Smooth muscle cell (in vitro differentiated cells): ENCODE measurements around the gene GSAP. TPM values are rescaled to one million over a fixed set of nuclear protein-coding genes. Genes with fewer than 3 reads are reported as not detected.

Source experiments
- DNase-seq: peaks from one replicate; lab custom pipeline; 2025; ENCODE audit not compliant: unreplicated experiment; lab: John Stamatoyannopoulos, UW
- H2AFZ ChIP-seq: fragments of 200-600 bp; sonication (generic); 2 replicates; pipeline ENCODE4 v1.6.0; 2016; ENCODE audit warnings: antibody characterized with exemption, low read depth, mild to moderate bottlenecking
- H3F3A ChIP-seq: fragments of 200-600 bp; sonication (generic); 2 replicates; pipeline ENCODE4 v1.6.0; 2017; ENCODE audit warnings: antibody characterized with exemption, low read depth
- H3K27ac ChIP-seq: fragments of 200-600 bp; sonication (generic); 2 replicates; pipeline ENCODE4 v1.5.1; 2016; ENCODE audit warnings: low read depth, mild to moderate bottlenecking
- H3K27me3 ChIP-seq: fragments of 200-600 bp; sonication (generic); 2 replicates; pipeline ENCODE4 v1.6.1; 2016; ENCODE audit warnings: low read depth, mild to moderate bottlenecking
- H3K36me3 ChIP-seq: fragments of 200-600 bp; sonication (generic); 2 replicates; pipeline ENCODE4 v1.5.1; 2016; ENCODE audit warnings: low read depth
- H3K4me1 ChIP-seq: fragments of 200-600 bp; sonication (generic); 2 replicates; pipeline ENCODE4 v1.5.1; 2016; ENCODE audit warnings: low read depth
- H3K4me2 ChIP-seq: fragments of 200-600 bp; sonication (generic); 2 replicates; pipeline ENCODE4 v1.6.0; 2016; ENCODE audit warnings: mild to moderate bottlenecking
- H3K4me3 ChIP-seq: fragments of 200-600 bp; sonication (generic); 2 replicates; pipeline ENCODE4 v1.5.1; 2016; ENCODE audit warnings: mild to moderate bottlenecking
- H3K79me2 ChIP-seq: fragments of 200-600 bp; sonication (generic); 2 replicates; pipeline ENCODE4 v1.6.0; 2016; ENCODE audit warnings: low read depth, mild to moderate bottlenecking
- H3K9ac ChIP-seq: fragments of 200-600 bp; sonication (generic); 2 replicates; pipeline ENCODE4 v1.6.0; 2016; ENCODE audit warnings: low read depth
- H3K9me3 ChIP-seq: fragments of 200-600 bp; sonication (generic); replicated peaks from 2 replicates; pipeline ENCODE4 v1.5.1; 2016; ENCODE audit warnings: low read depth
- H4K20me1 ChIP-seq: fragments of 200-600 bp; sonication (generic); 2 replicates; pipeline ENCODE4 v1.6.0; 2016; ENCODE audit warnings: low read depth
- CTCF ChIP-seq: fragments of 200-600 bp; sonication (generic); IDR thresholded peaks from 2 replicates; pipeline ENCODE4 v1.5.1; 2017; ENCODE audit warnings: borderline replicate concordance, mild to moderate bottlenecking, antibody characterized with exemption; ENCODE audit not compliant: insufficient read depth, poor library complexity, severe bottlenecking
- WGBS: methylation state at CpG from one replicate; pipeline ENCODE4 v1.1.7; 2016; ENCODE audit warnings: low lambda C conversion rate; 5-methylcytosine and 5-hydroxymethylcytosine counted together
- polyA plus RNA-seq: library from polyadenylated mRNA; unstranded; fragments of >200 nt; fragmentation: Nextera tagmentation; extraction: Ambion mirVana; gene quantifications from 2 replicates; pipeline ENCODE4 v1.2.1, GENCODE V29; 2016
- total RNA-seq: library from RNA; depleted of rRNA; stranded (reverse); fragments of >200 nt; gene quantifications from 2 replicates; pipeline ENCODE4 v1.2.3, GENCODE V29; 2014

The GSAP gene
- total and polyA plus RNA-seq, 2 experiments from 2014 or later: 0.45 to 0.94 TPM

- Histone ChIP-seq H3F3A (no peaks in the 10 kb centered on the region), H3K79me2 (no peaks in the 10 kb centered on the region), H4K20me1 (no peaks in the 10 kb centered on the region), H3K27me3 (no peaks in the 10 kb centered on the region), H3K27ac (no peak overlapping the region), H3K9me3 (no peaks in the 10 kb centered on the region), H3K9ac (no peak overlapping the region), H3K4me1 (no peaks in the 10 kb centered on the region), H3K36me3 (no peaks in the 10 kb centered on the region), H3K4me3 (no peak overlapping the region), H2AFZ (no peak overlapping the region), H3K4me2 (no peak overlapping the region)
- TF ChIP-seq CTCF: no peak
- WGBS: 88% methylated on average over 3 of the region's 3 CpGs
- no peak for DNase-seq
Observed at GRCh38 chr7:77458786-77459185, 42.6 kb upstream of the GSAP start.

GRCh38 chr7:77457779-77458178 lies 41.6 kb upstream of the GSAP start:
- H3F3A ChIP-seq: no peaks in the 10 kb centered on the region
- TF ChIP-seq CTCF: no peak
- H2AFZ ChIP-seq: no peak overlapping the region
- no peaks in the 10 kb centered on the region for H3K9me3 ChIP-seq
- H3K27me3 ChIP-seq: no peaks in the 10 kb centered on the region
- H3K4me1 ChIP-seq: no peaks in the 10 kb centered on the region
- DNase-seq: no peak
- no peaks in the 10 kb centered on the region for H4K20me1 ChIP-seq
- H3K36me3 ChIP-seq: no peaks in the 10 kb centered on the region
- H3K4me3 ChIP-seq: no peak overlapping the region
- H3K9ac ChIP-seq: no peak overlapping the region
- H3K27ac ChIP-seq: no peak overlapping the region
- no peak overlapping the region for H3K4me2 ChIP-seq
- no peaks in the 10 kb centered on the region for H3K79me2 ChIP-seq
- WGBS: 84% methylated on average over 4 of the region's 4 CpGs

GRCh38 chr7:77456696-77457095 lies 40.5 kb upstream of the GSAP start:
- no peak for TF ChIP-seq CTCF
- Histone ChIP-seq H3F3A (no peaks in the 10 kb centered on the region), H2AFZ (no peak overlapping the region), H3K4me1 (no peaks in the 10 kb centered on the region), H3K27me3 (no peaks in the 10 kb centered on the region), H3K4me2 (no peak overlapping the region), H3K9me3 (no peaks in the 10 kb centered on the region), H3K79me2 (no peaks in the 10 kb centered on the region), H4K20me1 (no peaks in the 10 kb centered on the region), H3K4me3 (no peak overlapping the region), H3K9ac (no peak overlapping the region), H3K36me3 (no peaks in the 10 kb centered on the region), H3K27ac (no peak overlapping the region)
- no peak for DNase-seq
- WGBS: 89% methylated on average over 4 of the region's 4 CpGs

- no peak for DNase-seq
- 48% methylated on average over 3 of the region's 3 CpGs for WGBS
Observed at GRCh38 chr7:77455321-77455720, 39.2 kb upstream of the GSAP start.

More at GRCh38 chr7:77455321-77455720, 39.2 kb upstream of the GSAP start:
- no peaks in the 10 kb centered on the region for H3K4me1 ChIP-seq
- no peak overlapping the region for H3K9ac ChIP-seq
- no peak for TF ChIP-seq CTCF
- H3K4me2 ChIP-seq: no peak overlapping the region
- H3K4me3 ChIP-seq: no peak overlapping the region
- no peaks in the 10 kb centered on the region for H3K36me3 ChIP-seq
- no peaks in the 10 kb centered on the region for H3F3A ChIP-seq
- H3K27me3 ChIP-seq: no peaks in the 10 kb centered on the region
- H2AFZ ChIP-seq: no peak overlapping the region
- no peaks in the 10 kb centered on the region for H3K79me2 ChIP-seq
- no peaks in the 10 kb centered on the region for H4K20me1 ChIP-seq
- H3K27ac ChIP-seq: no peak overlapping the region
- H3K9me3 ChIP-seq: no peaks in the 10 kb centered on the region
